HG02938 (cell line): Measurements from ENCODE around the gene SLC6A7.

Experiments
- ATAC-seq: cut with Tn5 transposase; IDR thresholded peaks from one replicate; pipeline ENCODE4 v1.9.1; 2021; ENCODE audit warnings: mild to moderate bottlenecking, moderate library complexity; ENCODE audit not compliant: unreplicated experiment

SLC6A7 gene

DNA sequence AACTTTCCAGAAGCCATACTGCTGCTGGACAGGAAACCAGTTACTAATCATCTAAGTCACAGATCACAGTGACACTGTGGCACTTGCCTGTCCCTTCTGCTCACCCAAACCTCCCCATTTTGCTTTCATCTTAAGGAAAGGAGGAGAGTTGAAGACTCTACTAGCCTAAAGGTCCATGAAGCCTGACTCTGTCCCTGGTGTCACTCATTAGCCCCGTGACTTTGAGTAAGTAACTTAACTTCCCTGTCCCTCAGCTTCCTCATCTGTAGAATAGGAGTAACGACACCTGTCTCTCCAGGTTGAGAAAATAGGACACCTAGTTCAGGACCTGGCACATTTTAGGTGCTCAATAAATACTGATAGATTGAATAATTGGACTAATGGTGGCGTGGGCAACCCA, 536 bp upstream of the SLC6A7 start:
- ATAC-seq, result no peak

- ATAC-seq, result no peak
Observed at GRCh38 chr5:150190503-150190979, 679 bp downstream of the SLC6A7 start.

GRCh38 chr5:150190987-150191386, 1.1 kb downstream of the SLC6A7 start:
- ATAC-seq, result no peak

DNA sequence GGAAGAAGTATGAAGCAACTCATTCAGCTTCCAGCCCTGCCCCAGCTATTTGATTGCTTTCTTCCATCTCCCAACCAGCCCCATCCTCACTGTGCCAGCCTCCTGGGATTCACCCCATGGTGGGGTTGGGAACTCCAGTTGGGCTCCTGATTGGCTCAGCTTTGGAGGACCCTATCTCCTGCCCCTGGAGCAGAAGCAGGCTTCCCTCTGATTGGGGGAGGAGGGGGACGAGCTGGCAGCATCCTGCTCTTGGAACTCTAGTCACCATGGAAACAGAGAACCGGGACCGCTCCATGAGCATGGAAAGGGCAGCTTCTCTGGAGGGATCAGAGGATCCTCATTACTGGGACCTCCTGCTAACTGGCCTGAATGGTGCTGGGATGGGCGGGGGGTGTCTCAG, 2.6 kb downstream of the SLC6A7 start:
- no peak for ATAC-seq

- ATAC-seq, result no peak
Observed at GRCh38 chr5:150195736-150196485, 6.0 kb downstream of the SLC6A7 start.

DNA sequence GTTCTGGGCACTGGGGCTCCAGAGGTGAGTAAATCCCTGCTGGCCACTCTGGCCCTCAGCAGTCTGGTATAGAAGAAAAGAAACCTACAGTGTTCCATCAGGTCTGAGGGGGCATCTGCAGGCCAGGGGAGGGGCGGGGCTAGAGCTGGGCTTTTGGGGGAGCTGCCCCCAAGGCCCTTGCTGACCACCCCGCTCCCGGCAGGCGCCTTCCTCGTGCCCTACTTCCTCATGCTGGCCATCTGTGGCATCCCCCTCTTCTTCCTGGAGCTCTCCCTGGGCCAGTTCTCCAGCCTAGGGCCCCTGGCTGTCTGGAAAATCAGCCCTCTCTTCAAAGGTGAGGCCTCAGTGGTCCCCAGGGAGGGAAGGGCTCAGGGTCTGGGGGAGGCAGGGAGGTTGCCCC, 6.7 kb downstream of the SLC6A7 start:
- no peak for ATAC-seq

GRCh38 chr5:150196986-150197385, 7.1 kb downstream of the SLC6A7 start:
- no peak for ATAC-seq

DNA sequence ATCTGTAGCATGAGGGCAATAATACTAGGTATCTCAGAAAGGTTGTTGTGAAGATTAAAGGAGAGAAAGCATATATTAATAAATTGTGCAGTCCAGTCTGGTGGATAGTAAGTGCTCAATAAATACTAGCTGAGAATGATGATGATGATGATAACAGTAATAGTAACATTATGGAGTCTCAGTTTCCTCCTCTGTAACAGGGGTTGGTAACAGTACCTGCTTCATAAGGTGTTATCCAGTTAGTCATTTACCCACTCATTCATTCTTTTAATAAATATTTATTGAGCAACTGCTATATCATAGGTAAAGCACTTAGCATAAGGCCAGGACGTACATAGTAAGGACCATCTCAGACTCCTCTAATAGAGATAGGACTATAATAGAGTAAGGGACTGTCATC, 7.6 kb downstream of the SLC6A7 start:
- no peak for ATAC-seq

DNA sequence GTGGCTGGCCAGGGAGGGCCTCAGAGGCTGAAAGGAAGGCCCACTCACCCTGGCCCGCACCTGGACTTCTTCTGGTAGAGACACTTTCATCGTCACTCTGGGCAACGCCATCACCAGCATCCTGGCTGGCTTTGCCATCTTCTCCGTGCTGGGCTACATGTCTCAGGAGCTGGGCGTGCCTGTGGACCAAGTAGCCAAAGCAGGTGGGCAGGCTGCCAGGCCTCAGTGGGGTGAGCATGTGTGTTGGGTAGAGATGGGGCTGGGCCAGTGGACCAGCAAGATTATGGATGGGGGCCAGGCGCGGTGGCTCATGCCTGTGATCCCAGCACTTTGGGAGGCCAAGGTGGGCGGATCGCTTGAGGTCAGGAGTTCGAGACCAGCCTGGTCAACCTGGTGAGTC, 12.6 kb downstream of the SLC6A7 start:
- ATAC-seq, result no peak

DNA sequence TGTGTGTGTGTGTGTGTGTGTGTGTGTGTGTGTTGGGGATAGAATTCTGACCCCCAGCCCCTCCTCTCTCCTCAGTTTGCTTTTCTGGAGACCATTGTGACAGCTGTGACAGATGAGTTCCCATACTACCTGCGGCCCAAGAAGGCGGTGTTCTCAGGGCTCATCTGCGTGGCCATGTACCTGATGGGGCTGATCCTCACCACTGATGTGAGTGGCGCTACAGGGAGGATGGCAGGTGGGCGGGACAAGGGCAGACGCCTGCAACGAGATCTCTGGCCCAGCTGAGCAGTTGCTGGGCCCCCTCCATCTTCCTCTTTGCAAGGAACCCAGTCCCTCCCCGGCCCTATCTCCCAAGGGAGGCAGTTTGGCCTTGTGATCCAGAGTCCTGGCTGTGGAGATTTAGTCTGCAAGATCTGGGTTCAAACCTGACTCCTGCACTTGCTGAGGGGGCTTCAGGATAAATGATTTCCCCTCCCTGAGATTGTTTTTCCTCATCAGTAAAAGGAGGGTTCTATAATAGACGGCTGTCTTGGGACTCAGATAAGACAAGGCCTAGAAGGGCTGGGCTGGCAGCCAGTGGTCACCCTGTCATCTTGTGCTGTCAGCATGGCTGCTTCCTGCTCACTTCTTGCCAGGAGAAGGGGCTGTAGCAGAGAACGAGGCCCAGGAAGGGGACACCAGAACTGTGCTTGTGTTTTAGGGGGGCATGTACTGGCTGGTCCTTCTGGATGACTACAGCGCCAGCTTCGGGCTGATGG, 14.1 kb downstream of the SLC6A7 start:
- no peak for ATAC-seq

DNA sequence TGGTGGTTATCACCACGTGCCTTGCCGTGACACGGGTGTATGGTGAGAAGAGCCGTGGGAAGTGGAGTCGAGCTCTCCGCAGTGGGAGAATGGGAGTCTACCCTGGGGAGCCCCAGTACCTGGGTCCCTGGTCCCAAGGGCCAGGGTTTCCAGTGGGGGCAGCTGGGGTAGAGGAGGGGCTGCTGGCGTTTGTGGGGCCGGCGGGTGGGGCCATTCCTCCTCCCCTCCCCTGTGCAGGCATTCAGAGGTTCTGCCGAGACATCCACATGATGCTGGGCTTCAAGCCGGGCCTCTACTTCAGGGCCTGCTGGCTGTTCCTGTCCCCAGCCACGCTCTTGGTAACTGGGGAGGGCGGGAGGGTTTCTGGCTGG, 14.7 kb downstream of the SLC6A7 start:
- ATAC-seq, result no peak

DNA sequence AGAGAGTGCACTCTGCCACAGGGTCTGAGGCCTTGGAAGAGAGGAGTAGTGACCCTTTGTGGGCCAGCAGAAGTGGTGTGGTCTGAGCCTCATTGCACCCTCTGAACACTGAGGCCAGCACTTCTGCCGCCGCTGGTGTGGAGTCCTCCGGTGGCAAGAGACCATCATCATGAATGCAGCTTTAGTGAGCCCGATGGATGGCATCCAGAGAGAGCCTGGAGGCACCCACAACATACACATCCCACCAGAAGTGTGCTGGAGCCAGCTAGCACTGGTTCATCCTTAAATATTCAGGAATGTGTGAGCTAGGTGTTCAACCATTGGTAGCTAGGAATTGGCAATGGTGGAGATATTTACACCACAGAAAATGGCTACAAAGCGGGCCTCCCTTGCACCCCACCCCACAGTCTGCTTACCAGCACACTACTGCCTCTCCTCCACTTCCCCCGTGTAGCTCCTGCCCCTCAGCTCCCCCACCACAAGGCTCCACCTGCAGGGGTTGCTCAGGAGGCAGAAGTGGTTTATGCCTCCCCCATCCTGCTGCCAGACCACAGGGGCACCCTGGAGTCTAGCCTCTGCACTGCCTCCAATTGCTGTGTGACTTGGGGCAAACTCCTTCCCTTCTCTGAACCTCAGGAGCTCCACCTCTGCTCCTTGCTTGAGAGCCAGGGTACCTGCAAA, 16.4 kb downstream of the SLC6A7 start:
- ATAC-seq, result no peak

- ATAC-seq, result no peak
Observed at GRCh38 chr5:150206779-150207115, 16.9 kb downstream of the SLC6A7 start.

DNA sequence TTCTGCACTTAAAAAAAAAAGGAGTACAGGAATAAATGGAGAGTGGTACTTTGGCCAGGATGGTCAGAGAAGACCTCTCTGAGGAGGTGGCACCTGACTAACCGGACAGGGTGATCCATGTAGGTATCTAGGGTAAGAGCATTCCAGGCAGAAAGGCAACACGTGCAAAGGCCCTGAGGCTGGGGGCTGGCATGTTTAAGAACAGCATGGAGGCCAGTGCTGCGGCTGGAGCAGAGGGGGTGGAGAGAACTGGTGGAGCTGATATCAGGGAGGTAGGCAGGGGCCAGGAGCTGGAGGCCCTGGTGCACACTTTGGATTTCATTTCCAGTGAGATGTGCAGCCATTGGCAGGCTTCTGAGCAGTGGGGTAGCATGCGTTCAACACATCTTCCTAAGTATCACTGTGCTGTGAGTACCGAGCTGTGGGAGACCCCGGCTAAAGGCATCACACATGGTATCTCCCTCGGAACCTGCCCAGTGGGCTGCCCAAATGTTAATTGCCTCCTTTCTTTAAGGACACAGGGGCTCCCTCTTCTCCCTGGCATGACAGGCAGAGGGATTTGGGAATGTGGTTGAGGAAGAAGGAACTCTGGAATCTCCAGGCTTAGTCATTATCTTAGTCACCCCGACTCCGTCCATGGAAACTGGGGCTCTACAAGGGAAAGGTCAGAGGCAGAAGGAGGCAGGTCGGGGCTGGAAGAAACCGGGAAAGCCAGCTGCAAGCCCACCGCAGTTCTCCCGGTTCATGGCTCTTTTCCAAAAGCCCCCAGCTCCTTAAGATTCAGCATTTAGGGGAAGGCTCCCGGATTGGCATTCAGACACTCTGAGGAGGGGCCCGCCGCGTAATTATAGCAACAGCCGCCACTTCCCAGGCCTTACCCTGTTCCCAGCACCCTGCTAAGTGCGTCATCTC, 18.6 kb downstream of the SLC6A7 start:
- no peak for ATAC-seq

GRCh38 chr5:150209099-150209635, 19.3 kb downstream of the SLC6A7 start:
- no peak for ATAC-seq

GRCh38 chr5:150210644-150211043, 20.8 kb downstream of the SLC6A7 start:
- no peak for ATAC-seq

DNA sequence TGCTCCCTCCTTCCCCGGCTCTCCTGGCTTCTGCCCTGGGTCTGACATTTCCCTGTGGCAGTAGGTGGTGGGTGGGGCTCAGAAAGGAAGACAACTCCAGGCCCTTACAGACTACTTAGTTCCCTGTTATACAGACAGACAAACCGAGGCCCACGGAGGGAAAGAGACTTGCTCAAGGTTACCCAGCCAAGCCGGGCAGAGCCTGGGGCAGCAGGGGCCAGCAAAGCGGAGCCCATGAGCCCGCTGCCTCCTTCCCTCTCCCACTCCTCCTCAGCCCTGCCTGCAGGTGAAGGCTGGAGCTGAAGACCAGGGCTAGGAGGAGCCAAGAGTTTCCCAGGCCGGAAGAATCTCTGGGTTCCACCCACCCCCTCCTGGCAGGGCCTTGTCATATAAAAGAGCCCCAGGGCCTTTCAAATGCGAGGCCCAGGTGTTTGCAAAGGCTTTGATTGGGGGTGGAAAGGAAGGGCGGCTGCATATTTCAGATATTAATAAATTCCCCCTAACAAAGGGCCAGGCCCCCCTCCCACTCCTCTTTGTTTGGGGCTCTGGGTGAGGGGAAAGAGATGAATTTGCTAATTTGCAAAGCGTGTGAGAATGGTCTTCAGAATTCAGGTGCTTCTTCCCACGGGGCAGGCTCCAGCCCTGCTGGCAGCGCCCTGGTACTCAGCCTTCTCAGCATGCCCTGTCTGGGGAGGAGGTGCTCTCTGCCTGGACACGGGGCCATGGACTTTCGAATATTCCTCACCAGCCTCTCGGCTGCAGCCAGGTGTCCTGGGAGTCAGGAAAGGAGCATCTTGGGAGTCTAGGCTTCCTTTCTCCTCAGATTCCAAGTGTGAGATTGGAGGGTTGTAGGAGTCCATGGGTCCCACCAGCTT, 21.5 kb downstream of the SLC6A7 start:
- no peak for ATAC-seq

DNA sequence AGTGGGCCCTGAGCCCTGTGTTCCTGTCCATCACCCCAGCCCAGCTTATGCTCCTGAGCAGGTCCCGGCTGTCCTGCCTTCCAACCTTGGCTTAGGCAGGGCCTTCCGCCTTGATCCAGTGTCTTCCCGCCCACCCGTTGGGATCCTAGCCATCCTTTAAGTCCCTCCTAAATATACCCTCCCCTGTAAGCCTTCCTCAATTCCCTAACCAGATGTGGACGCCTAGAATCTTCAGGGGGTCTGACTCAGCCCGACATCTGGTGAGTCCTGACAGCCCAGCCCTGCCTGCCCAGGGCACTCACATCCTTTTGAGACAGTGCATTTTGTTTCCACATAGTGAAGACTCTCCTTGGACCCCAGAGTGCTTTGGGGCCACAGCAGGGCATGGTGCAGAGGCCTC, 23.7 kb downstream of the SLC6A7 start:
- no peak for ATAC-seq

DNA sequence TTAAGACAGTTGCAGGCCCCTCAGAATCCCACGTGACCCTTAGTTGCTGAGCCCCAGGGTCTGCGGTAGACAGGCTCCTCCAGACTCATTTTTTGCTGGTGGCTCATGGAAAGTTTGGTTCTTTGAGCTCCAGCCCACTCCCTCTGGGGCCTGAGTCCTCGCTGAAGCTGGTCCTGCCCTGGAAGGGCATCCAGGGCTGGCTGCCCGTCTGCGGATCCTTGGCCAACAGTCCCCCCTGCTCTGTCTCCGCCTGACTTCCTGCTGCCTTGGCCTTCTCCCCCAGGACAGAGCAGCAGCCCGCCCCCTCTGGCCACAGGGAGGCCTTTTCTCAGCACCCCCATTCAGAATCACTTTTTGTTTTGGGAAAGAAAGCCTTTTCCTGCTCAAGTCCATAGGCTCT, 24.4 kb downstream of the SLC6A7 start:
- no peak for ATAC-seq
